Forelimb muscle (tissue), 1 donor: ENCODE measurements around the gene FAM174B. TPM values are rescaled to one million over a fixed set of nuclear protein-coding genes. Genes with fewer than 3 reads are reported as not detected.

Experiments
- DNase-seq: peaks from one replicate; pipeline ENCODE4 v3.0.0-alpha.2; 2013; ENCODE audit warnings: low read depth
- polyA plus RNA-seq: library from polyadenylated mRNA; unstranded; fragments of 120-200 nt; gene quantifications from one replicate; pipeline ENCODE4 v1.2.1, GENCODE V29; 2013; ENCODE audit not compliant: insufficient read length

The FAM174B gene
- polyA plus RNA-seq, 1 donor = 18.9 TPM

DNA sequence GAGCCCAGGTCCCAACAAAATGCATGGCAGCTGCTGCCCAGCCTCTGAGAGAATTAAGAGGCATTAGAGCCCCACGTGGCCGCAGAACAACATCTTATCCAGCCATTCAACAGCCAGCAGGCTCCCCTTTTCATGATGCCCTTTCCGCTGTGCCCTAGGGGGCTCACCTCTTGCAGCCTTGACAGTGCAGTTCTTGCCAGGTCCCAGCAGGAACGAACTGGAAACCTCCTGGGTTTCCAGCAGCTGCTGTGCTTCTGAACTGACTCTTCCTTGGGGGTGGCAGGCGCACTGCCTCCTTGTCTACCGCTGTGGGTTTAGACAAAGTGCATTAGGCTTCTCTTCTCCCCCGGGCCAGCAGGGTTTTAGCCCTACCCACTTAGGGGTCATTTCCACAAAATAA, 85.2 kb downstream of the FAM174B start:
- no peak for DNase-seq

DNA sequence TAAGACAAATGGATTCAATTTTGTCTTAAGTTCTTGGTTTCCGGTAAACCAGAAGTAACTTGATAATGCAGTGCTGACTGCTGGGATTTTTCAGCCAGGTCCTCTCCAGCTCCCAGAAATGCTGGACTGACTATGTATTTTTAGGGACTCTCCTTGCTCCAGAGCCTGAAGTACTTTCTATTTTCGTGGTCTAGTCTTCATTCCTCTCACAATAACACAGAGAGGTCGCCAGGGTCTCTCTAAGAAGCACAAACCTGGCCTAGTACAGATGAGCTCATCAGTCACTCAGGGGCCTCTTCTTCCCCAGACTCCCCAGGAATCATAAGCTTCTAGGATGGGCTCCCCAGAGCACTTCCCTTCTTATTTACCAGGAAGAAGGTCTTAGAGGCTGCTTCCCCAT, 85.8 kb downstream of the FAM174B start:
- DNase-seq = no peak

Other genes with a start within 250 kb of the FAM174B start
- 57.2 TPM for gene CHD2, start 244.5 kb upstream of the FAM174B start, polyA plus RNA-seq